T-helper 1 cell (primary cell): Measurements from ENCODE around the gene ZNF786.
"Not testable (repeated sequence)": the region's sequence is repeated elsewhere in the genome, so short reads cannot be mapped to it uniquely, and the experiment has no call there.

Experiments used
- DNase-seq, 5 donors: peaks; one replicate each; pipeline ENCODE4 v3.0.0-alpha.2; 2012 to 2020
- total RNA-seq, 4 donors: gene quantifications; one replicate each; lab custom pipeline; 2026; lab: John Stamatoyannopoulos, UW

The ZNF786 gene, protein sequence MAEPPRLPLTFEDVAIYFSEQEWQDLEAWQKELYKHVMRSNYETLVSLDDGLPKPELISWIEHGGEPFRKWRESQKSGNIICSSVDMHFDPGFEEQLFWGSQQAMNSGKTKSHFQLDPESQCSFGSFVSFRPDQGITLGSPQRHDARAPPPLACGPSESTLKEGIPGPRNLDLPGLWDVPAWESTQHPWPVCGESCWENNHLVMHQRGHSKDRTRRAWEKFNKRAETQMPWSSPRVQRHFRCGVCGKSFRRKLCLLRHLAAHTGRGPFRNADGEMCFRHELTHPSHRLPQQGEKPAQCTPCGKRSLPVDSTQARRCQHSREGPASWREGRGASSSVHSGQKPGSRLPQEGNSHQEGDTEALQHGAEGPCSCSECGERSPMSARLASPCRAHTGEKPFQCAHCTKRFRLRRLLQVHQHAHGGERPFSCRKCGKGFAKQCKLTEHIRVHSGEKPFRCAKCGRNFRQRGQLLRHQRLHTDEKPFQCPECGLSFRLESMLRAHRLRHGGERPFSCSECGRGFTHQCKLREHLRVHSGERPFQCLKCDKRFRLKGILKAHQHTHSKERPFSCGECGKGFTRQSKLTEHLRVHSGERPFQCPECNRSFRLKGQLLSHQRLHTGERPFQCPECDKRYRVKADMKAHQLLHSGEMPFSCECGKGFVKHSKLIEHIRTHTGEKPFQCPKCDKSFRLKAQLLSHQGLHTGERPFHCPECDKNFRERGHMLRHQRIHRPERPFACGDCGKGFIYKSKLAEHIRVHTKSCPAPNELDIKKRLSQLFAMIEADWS
- 4.4 to 15.9 (median 10.2) reads per million in 4 donors for total RNA-seq

DNA sequence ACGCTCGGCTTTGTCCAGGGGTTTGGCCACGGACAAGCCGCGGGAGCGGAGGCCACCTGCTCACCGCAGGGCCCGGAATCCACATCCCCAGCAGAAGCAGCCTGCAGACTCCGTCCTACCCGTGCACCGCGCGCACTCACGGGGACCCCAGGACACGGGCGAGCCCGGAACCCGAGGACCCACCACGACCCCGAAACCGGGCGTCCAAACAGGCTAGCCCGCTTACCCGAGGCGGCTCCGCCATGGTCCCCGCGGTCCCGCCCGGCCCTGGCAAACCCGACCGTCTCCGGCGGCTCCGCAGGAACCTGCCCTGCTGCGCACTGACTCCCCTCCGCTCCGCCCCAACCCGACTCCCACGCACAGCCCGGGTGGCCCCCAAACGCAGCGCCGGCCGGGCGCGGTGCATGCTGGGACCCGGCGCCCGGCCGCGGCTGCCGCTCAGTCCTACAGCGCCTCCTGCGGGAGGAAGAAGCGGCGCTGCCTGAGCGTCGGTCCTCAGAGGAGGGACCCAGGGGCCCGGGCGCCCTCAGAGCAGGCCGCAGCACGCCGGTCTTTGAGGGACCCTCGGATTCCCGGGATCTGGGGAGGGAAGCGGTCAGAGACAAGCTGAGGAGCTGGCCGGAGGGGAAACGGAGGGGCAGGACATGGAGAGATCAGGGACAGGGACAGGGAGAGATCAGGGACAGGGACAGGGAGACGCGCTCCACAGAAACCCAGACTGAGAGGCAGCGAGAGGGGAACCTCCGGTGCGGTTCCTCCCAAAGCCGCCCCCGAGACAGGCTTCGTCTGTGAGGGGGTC is at the start of gene ZNF786:
Gene ZNF786, minus strand, starts transcription at position 322 of the 799 bp plus-strand sequence. Its CDS starts 78 bp downstream, at position 244.
- peak; percentile 82 to 92 (median 86) for DNase-seq

DNA sequence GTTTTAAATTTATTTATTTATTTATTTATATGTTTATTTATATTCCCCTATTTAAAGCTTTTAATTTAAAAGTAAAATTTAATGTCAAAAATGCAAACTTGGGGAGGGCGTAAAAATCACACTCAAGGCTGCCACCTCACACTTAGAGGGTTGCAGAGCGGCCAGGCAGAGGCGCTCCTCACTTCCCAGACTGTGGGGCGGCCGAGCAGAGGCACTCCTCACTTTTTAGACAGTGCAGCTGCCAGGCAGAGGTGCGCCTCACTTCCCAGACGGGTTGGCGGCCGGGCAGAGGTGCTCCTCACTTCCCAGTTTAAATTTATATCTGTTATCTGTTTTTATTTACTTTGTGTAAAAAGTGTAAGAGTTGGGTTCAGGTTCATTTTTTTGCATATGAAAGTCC is 45.6 kb upstream of the ZNF786 start:
- no peak for DNase-seq

DNA sequence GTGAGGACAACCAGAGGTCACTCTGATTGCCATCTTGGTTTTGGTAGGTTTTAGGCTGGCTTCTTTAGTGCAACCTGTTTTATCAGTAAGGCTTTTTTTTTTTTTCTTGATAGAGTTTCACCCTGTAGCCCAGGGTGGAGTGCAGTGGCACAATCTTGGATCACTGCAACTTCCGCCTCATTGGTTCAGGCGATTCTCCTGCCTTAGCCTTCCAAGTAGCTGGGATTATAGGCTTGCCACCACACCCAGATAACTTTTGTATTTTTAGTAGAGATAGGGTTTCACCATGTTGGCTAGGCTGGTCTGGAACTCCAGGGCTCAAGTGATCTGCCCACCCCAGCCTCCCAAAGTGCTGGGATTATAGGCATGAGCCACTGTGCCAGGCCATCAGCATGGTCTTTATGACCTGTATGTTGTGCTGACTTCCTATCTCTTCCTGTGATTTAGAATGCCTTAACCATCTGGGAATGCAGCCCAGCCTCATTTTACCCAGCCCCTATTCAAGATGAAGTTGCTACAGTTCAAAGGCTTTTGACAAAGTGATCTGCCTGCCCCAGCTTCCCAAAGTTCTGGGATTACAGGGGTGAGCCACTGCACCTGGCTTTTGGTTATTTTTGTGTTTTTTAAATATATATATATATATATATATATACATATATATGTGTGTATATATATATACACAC is 42.7 kb upstream of the ZNF786 start:
- DNase-seq: no peak

DNA sequence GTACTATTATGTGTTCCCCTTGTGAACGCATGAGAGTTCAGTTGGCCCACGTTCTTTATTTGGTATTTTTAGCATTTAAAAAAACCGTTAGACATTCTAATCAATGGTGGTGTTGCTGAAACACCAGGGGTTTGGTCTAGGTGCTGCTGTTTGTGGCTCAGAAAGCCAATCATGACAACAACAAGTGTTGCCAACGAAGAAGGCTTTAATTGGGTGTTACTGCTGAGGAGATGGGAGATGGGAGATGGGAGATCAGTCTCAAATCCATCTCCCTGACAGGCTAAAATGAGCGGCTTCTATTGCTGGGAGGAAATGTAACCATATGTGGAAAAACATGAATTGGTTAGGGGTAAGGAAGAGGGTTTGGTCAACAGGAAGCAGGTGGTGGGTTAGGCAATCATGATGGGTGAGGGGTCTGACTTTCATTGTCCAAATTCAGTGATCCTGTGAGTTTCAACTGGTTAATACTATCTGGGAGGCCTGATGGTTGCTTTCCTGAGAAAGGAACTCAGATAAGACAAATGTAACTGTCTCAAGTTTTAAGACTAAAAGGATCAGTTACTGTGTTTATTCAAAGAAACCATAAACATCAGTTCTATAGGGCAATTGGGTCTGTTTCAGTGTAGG is 40.2 kb upstream of the ZNF786 start:
- no peak for DNase-seq

DNA sequence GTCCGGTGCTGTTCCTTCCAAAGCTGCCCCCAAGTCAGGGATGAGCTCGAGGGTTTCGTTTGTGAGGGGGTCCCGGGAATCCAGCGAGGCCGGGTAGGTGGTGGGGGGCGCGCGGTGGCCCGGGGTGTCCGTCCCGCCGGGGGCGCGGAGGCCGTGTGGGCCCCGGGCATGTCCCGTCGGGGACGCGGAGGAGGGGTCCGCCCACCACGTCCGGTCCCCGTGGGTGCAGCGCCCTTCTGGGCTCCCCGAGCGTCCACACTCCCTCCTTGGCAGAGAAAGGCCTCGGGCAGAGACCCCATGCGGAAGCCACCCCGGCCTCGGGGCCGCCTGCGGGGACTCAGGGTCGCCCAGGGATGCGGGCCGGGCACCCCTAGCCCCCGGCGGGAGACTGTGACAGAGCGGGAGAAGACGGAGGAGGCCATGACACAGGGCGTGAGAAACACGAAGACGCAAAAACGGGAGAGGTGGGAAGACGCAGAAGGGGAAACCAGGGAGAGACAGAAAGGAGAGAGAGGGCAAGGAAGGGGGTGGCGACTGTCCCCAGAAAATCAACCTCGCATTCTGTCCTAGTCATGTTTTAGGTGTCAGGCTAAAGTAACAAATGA is 36.2 kb upstream of the ZNF786 start:
- peak in 4 of 5 donors; percentile 32 to 77 (median 43) for DNase-seq

DNA sequence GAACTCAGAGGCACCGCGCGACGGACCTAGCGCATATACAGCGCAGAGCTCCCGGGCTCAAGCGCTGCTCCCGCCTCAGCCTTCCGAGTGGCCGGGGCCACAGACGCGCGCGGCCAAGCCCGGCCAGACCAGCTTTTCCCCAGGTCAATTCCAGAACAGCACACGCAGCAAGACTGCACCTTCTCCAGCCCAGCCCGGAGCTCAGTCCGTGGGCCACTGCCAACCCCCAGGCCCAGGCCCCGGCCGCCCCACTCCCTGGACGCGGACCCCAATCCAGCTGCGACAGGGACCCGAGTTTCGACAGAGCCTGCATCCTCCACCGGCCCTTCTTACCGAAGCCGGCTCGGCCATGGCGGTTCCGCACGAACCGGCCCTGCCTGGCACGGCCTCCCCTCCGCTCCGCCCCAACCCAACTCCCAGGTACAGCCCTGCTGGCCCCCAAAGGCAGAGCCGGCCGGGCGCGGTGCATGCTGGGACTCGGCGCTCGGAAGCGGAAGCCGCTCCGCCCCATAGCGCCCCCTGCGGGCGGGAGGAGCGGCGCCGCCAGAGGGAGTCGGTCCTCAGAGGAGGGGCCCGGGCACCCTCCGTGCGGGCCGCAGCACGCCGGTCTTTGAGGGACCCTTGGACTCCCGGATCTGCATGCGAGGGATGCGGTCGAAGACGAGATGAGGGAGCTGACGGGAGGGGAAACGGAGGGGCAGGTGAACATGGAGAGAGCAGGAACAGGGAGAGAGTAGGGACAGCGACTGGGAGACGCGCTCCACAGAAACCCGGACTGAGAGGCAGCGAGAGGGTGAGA is 35.5 kb upstream of the ZNF786 start, which contains the start of gene ZNF425:
Gene ZNF425, minus strand, starts transcription at position 462 of the 799 bp plus-strand sequence. Its CDS starts 111 bp downstream, at position 351.
- peak; percentile 88 to 93 (median 90) for DNase-seq

DNA sequence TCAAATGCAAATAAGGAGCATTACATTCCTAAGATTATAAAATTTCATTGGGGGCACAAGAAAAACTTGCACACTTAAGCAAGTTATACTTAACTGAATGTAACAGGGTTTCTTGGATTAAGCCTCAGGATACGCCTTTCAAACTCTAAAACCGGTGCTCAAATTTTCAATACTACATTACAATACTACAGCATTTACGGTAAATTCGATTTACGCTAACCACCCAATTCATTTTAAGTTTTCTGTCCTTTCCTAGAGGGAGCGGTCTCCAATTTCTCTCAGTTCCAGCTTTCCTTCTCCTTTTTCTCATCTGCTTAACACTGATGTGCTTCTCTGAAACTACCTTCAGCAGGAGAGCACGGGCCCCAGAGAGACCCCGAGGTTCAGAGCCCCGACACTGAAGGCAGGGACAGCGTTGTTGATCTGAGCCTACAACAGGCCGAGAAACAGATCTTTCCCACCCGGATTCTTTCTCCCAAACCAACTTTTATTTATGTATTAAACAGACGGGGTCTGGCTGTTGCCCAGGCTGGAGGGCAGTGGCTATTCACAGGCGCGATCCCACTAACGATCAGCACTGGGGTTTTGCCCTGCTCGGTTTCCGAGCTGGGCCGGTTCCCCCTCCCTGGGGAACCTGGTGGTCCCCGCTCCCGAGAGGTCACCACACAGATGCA is 34.8 kb upstream of the ZNF786 start:
- no peak for DNase-seq

DNA sequence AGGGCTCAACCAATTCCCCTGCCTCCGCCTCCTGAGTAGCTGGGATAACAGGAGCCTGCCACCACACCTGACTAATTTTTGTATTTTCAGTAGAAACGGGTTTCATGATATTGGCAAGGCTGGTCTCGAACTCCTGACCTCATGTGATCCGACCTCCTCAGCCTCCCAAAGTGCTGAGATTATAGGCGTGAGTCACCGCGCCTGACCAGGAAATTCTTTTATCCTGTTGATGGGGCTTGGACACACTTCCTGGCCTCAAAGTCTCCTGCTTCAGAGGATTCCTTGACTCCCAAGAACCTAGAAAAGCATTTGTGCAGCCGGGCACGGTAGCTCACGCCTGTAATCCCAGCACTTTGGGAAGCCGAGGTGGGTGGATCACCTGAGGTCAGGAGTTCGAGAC is 19.5 kb upstream of the ZNF786 start:
- DNase-seq: no peak

DNA sequence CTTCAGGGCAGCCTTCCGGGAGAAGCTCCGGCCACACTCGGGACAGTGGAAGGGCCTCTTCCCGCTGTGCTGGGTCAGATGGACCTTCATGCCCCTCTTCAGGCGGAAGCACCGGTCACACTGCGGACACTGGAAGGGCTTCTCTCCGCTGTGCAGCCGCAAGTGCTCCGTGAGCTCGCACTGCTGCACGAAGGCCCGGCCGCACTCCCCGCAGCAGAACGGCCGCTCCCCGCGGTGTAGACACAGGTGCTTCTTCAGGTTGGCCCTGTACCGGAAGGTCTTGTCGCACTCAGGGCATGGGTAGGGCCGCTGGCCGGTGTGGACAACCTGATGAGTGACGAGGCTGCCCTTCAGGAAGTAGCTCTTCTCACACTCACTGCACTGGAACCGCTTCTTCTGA is 14.2 kb upstream of the ZNF786 start:
- DNase-seq: no peak

DNA sequence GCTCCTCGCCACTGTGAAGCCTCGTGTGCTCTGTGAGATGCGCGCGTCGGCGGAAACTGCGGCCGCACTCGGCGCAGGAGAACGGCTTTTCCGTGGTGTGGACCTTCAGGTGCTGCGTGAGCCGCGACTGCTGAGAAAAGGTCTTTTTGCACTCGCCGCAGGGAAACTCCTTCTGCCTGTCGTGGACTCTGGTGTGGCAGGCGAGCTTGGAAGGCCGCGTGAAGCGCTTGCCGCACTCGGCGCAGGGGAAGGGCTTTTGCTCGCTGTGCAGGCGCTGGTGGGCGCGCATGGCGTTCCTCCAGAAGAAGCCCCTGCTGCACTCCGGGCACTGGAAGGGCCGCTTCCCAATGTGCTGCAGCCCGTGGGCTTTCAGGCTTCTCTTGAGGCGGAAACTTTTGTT is 13.7 kb upstream of the ZNF786 start:
- DNase-seq: no peak

DNA sequence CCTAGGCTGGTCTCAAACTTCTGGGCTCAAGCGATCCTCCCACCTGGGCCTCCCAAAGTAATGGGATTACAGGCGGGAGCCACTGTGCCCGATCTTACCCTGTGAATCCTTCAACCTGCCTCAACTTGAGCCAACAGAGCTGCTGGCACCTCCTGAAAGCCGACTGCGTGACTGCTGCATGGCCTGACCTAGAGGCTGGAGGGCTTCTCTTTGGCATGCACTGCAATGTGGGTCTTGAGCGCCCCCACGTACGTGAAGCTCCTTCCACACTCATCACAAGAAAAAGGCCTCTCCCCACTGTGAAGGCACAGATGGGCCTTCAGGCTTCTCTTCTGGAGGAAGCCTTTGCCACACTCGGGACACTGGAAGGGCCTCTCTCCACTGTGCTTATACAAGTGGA is 12.9 kb upstream of the ZNF786 start:
- no peak for DNase-seq

DNA sequence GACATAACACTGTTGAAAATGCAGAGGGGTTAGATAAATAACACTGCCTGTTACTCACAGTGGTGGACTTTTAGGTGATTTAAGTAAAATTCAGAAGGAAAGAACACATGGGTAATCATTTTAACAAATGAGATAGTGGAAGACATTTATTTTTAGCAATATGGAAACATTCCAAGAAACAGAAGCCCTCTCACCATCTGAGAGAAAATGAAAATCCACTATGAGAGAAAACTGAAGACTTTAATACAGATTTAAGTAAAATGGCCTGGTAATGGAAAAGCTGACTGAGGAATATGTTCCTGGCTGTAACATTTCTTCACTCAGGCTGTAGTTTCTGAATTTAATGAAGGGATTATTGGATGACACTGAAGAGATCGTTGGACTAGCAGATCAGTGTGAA is 12.1 kb upstream of the ZNF786 start:
- no peak for DNase-seq

DNA sequence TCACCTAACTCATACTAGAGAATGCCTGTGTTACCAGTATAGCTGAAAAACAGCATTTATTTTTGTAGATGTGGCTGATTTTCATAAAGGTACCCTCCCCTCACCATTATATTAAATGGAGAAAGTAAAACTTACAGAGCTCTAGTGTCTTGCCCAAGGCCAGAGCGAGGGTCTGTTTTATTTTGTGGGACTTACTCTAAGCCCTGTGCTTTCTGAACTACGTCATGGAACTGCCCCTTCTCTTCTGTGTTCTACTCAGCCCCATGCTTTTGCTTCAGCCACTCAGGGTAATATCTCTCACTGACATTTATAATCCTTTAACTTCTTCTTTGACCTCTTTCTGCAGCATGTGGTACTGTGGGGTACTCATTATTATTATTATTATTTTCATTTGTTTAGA is 10.3 kb upstream of the ZNF786 start:
- no peak for DNase-seq

DNA sequence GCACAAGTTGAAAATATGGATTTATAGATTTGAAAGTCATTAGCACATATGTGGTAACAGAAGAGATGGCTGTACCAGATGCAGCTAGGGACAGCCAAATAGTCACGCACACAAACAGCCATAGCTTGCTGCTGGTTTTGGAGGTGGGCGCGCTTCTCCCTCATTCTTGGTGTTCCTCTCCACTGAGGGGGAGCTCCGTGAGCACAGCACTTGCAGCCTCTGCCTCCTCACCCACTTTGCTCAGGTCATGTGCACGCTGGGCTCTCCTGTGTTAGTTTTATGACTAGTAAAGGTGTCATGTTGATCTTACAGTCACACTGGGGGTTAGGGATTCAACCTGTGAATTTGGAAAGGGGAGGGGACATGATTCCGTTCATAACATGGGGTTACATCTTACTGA is 8.5 kb upstream of the ZNF786 start:
- no peak for DNase-seq

DNA sequence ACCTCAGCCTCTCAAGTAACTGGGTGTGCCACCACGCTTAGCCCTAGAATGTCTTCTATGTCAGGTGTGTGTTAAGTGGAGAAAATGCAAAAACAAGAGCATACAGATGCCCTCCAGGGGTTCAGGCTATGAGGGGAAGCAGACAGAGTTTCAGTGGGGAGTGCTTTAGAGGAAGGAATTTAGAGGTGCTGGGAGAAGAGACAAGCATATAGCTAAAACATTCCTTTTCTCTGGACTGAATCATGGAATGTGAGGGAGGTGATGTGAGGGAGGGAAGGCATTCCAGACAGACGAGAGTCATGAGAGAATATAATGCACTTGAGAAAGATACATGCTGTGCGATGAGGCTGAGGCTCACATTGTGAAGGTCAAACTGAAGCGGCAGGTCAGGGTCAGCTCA is 6.6 kb upstream of the ZNF786 start:
- DNase-seq: no peak

DNA sequence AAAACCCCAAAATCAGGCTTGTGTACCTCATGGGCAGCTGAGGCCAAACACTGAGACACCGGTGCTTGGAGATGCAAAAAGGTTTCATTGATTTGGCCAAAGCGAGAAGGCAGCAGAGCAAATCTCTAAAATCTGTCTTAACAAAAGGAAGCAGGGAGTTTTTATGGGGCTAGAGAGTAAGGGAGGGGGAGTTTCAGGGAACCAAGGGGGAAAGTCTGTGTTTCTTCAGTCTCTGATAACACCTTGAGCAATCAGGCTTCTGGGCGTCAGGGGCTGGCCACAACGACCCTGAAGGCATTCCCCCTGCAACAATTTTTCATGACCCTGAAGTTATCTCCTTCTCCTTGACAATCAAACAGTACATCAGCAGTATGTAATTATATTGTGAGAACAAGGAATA is 2.7 kb upstream of the ZNF786 start:
- no peak for DNase-seq

DNA sequence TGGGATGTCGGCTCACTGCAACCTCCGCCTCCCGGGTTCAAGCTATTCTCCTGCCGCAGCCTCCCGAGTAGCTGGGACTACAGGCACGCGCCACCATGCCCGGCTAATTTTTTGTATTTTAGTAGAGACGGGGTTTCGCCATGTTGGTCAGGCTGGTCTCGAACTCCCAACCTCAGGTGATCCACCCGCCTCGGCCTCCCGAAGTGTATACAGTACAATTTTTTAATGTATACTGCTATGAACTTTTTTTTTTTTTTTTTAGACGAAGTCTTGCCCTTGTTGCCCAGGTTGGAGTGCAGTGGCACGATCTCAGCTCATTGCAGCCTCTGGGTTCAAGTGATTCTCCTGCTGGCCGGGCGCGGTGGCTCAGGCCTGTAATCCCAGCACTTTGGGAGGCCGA is 1.7 kb upstream of the ZNF786 start:
- not testable (repeated sequence) for DNase-seq

DNA sequence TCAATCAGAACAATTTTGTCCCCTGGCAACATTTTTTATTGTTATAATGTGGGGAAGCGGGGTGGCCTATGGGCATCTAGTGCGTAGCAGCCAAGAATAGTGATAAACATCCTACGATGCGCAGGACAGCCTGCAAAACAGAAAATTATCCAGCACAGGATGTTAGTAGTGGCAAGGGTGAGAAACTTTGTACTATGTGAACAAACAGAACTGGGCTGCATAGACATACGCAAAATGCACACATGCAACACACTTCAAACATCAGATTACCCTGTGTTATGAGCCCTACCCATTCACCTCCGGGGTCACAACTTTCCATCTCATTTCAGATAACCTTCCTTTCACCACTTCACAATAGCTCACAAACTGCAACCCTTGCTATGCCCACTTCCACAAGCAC is 3.1 kb downstream of the ZNF786 start:
- DNase-seq: no peak

DNA sequence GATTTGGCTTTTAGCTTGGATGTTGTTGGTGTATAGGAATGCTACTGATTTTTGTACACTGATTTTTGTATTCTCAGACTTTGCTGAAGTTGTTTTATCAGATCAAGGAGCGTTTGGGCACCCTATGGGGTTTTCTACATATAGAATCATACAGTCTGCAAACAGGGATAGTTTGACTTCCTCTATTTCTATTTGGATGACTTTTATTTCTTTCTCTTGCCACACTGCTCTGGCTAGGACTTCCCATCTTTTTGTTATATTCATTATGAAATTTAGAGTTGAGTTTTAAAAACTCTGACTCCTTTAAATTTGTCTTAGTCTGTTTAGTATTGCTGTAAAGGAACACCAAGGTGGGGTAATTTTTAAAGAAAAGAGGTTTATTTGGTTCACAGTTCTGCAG is 4.7 kb downstream of the ZNF786 start:
- no peak for DNase-seq

DNA sequence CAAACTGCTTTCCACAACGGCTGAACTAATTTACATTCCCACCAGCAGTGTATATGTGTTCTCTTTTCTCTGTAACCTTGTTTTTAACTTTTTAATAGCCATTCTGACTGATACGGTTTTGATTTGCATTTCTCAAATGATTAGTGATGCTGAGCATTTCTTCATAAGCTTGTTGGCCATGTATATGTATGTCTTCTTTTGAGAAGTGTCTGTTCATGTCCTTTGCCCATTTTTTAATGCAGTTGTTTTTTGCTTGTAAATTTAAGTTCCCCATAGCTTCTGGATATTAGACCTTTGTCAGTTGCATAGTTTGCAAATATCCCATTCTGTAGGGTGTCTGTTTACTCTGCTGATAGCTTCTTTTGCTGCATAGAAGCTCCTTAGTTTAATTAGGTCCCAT is 6.1 kb downstream of the ZNF786 start:
- no peak for DNase-seq
